ENCODE results near the gene MOK.

Gene MOK

DNA sequence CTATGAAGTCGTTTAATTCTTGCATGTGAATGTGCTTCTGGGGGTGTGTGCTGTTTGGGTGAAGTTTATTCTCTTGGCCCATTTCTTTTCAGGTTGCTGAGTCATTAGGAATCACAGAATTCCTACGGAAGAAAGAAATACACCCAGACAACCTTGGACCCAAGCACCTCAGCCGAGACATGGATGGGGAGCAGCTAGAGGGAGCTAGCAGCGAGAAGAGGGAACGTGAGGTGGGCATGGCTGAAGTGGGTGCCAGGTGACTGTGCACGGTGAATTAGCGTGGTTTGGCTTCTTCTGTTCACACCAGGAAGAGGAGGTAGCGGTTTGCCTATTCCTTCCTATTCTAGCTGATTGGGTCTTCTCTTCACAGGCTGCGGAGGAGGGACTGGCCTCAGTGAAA, 33.8 kb upstream of the MOK start:
- no peak for DNase-seq
- H2BK15ac ChIP-seq (ENCODE audit: low read depth, poor library complexity, severe bottlenecking): no peak overlapping the region
- no peak overlapping the region for H3K4ac ChIP-seq (ENCODE audit: low read depth in 1 of 2, low read length in 2 of 2)
- H3K18ac ChIP-seq (ENCODE audit: low read depth in 1 of 2, low read length in 2 of 2): no peak overlapping the region
- H2AFZ ChIP-seq (ENCODE audit: low read depth, low read length): no peak overlapping the region
- no peak overlapping the region for H3K4me3 ChIP-seq (ENCODE audit: insufficient read depth in 1 of 2, low read depth in 1 of 2, low read length in 2 of 2)
- H2BK120ac ChIP-seq (ENCODE audit: low read depth, low read length): no peak overlapping the region
- H3K79me1 ChIP-seq (replicated peaks; ENCODE audit: low read length, poor library complexity, severe bottlenecking): peaks cover 6% of the 10 kb centered on the region
- no peaks in the 10 kb centered on the region for H3K4me1 ChIP-seq (ENCODE audit: control insufficient read depth, insufficient read depth, low read depth, low read length)
- no peak overlapping the region for H2BK5ac ChIP-seq (ENCODE audit: low read depth, low read length, poor library complexity, severe bottlenecking)
- H3K23ac ChIP-seq (ENCODE audit: low read length in 2 of 2): no peak overlapping the region
- H3K4me2 ChIP-seq (ENCODE audit: low read length, poor library complexity, severe bottlenecking): no peak overlapping the region
- H3K9me3 ChIP-seq (ENCODE audit: control insufficient read depth, low read length): no peaks in the 10 kb centered on the region
- H2AK5ac ChIP-seq (ENCODE audit: low read length, severe bottlenecking): no peak overlapping the region
- H4K91ac ChIP-seq (ENCODE audit: low read length): no peak overlapping the region
- peaks cover 64 to 75% of the 10 kb centered on the region in 2 experiments for H3K36me3 ChIP-seq (ENCODE audit: control insufficient read depth in 1 of 2, insufficient read depth in 2 of 2, low read depth in 1 of 2, low read length in 2 of 2)
- no peak overlapping the region for H4K8ac ChIP-seq (ENCODE audit: low read length)
- H3K27me3 ChIP-seq (ENCODE audit: control insufficient read depth in 1 of 2, insufficient read depth in 1 of 2, low read length in 2 of 2): no peaks in the 10 kb centered on the region
- no peak overlapping the region for H3K27ac ChIP-seq (ENCODE audit: low read length, poor library complexity, severe bottlenecking)
- H2BK12ac ChIP-seq (ENCODE audit: low read length in 2 of 2): no peak overlapping the region
- no peak overlapping the region for H3K9ac ChIP-seq (ENCODE audit: low read length)
- H3K14ac ChIP-seq (ENCODE audit: low read length in 2 of 2): no peak overlapping the region
- WGBS: 90% methylated on average over 9 of the region's 9 CpGs

DNA sequence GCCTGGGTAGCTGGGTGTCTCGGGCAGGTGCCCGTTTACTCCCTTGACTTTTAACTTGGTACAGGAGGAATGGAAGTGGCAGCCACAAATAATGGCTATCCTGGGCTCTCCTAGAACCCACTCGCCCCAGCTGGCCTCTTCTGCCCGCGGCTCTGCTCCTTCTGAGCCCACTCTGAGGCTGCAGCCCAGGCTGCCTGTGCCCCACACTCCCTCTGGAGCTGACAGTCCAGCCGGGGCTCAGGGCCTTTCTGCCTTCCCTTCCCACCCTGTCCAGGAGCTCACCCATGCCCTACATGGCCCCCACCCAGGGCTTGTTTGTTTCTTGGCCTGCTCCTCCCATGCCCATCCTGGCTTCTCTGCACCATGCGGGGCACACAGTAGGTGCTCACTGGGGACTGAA, 30.2 kb upstream of the MOK start:
- Histone ChIP-seq H2BK120ac (ENCODE audit: low read depth, low read length) (no peak overlapping the region), H3K14ac (ENCODE audit: low read length in 2 of 2) (peak overlapping the region in 1 of 2 experiments; percentile 22), H3K9me3 (ENCODE audit: control insufficient read depth, low read length) (no peaks in the 10 kb centered on the region), H3K4me2 (ENCODE audit: low read length, poor library complexity, severe bottlenecking) (no peak overlapping the region), H3K9ac (ENCODE audit: low read length) (no peak overlapping the region), H2BK5ac (ENCODE audit: low read depth, low read length, poor library complexity, severe bottlenecking) (no peak overlapping the region), H3K4me3 (ENCODE audit: insufficient read depth in 1 of 2, low read depth in 1 of 2, low read length in 2 of 2) (no peak overlapping the region), H3K79me1 (replicated peaks; ENCODE audit: low read length, poor library complexity, severe bottlenecking) (peaks cover 5% of the 10 kb centered on the region), H3K23ac (ENCODE audit: low read length in 2 of 2) (no peak overlapping the region), H3K4me1 (ENCODE audit: control insufficient read depth, insufficient read depth, low read depth, low read length) (no peaks in the 10 kb centered on the region), H3K27me3 (ENCODE audit: control insufficient read depth in 1 of 2, insufficient read depth in 1 of 2, low read length in 2 of 2) (no peaks in the 10 kb centered on the region), H2AK5ac (ENCODE audit: low read length, severe bottlenecking) (no peak overlapping the region), H2BK12ac (ENCODE audit: low read length in 2 of 2) (no peak overlapping the region), H3K18ac (ENCODE audit: low read depth in 1 of 2, low read length in 2 of 2) (no peak overlapping the region), H2AFZ (ENCODE audit: low read depth, low read length) (no peak overlapping the region), H3K27ac (ENCODE audit: low read length, poor library complexity, severe bottlenecking) (no peak overlapping the region), H3K36me3 (ENCODE audit: control insufficient read depth in 1 of 2, insufficient read depth in 2 of 2, low read depth in 1 of 2, low read length in 2 of 2) (peaks cover 49 to 66% of the 10 kb centered on the region in 2 experiments), H4K91ac (ENCODE audit: low read length) (no peak overlapping the region), H3K4ac (ENCODE audit: low read depth in 1 of 2, low read length in 2 of 2) (no peak overlapping the region), H2BK15ac (ENCODE audit: low read depth, poor library complexity, severe bottlenecking) (no peak overlapping the region), H4K8ac (ENCODE audit: low read length) (no peak overlapping the region)
- no peak for DNase-seq
- WGBS: 95% methylated on average over 7 of the region's 7 CpGs

GRCh38 chr14:102333795-102334705, 29.1 kb upstream of the MOK start:
- H2AK5ac ChIP-seq (ENCODE audit: low read length, severe bottlenecking): no peak overlapping the region
- no peak overlapping the region for H3K4me3 ChIP-seq (ENCODE audit: insufficient read depth in 1 of 2, low read depth in 1 of 2, low read length in 2 of 2)
- no peak overlapping the region for H2BK15ac ChIP-seq (ENCODE audit: low read depth, poor library complexity, severe bottlenecking)
- H3K27me3 ChIP-seq (ENCODE audit: control insufficient read depth in 1 of 2, insufficient read depth in 1 of 2, low read length in 2 of 2): no peaks in the 10 kb centered on the region
- peaks cover 5% of the 10 kb centered on the region for H3K79me1 ChIP-seq (replicated peaks; ENCODE audit: low read length, poor library complexity, severe bottlenecking)
- no peak overlapping the region for H2BK5ac ChIP-seq (ENCODE audit: low read depth, low read length, poor library complexity, severe bottlenecking)
- H4K8ac ChIP-seq (ENCODE audit: low read length): no peak overlapping the region
- H2BK120ac ChIP-seq (ENCODE audit: low read depth, low read length): no peak overlapping the region
- H3K9me3 ChIP-seq (ENCODE audit: control insufficient read depth, low read length): no peaks in the 10 kb centered on the region
- H2AFZ ChIP-seq (ENCODE audit: low read depth, low read length): no peak overlapping the region
- no peak overlapping the region for H4K91ac ChIP-seq (ENCODE audit: low read length)
- no peak overlapping the region for H3K18ac ChIP-seq (ENCODE audit: low read depth in 1 of 2, low read length in 2 of 2)
- no peak for DNase-seq
- no peak overlapping the region for H3K9ac ChIP-seq (ENCODE audit: low read length)
- no peak overlapping the region for H3K23ac ChIP-seq (ENCODE audit: low read length in 2 of 2)
- no peak overlapping the region for H3K27ac ChIP-seq (ENCODE audit: low read length, poor library complexity, severe bottlenecking)
- peaks cover 47 to 59% of the 10 kb centered on the region in 2 experiments for H3K36me3 ChIP-seq (ENCODE audit: control insufficient read depth in 1 of 2, insufficient read depth in 2 of 2, low read depth in 1 of 2, low read length in 2 of 2)
- no peak overlapping the region for H3K14ac ChIP-seq (ENCODE audit: low read length in 2 of 2)
- H2BK12ac ChIP-seq (ENCODE audit: low read length in 2 of 2): no peak overlapping the region
- no peaks in the 10 kb centered on the region for H3K4me1 ChIP-seq (ENCODE audit: control insufficient read depth, insufficient read depth, low read depth, low read length)
- H3K4me2 ChIP-seq (ENCODE audit: low read length, poor library complexity, severe bottlenecking): no peak overlapping the region
- no peak overlapping the region for H3K4ac ChIP-seq (ENCODE audit: low read depth in 1 of 2, low read length in 2 of 2)
- 94% methylated on average over 11 of the region's 13 CpGs for WGBS

- Histone ChIP-seq H3K4me1 (ENCODE audit: control insufficient read depth, insufficient read depth, low read depth, low read length) (no peaks in the 10 kb centered on the region), H2AK5ac (ENCODE audit: low read length, severe bottlenecking) (no peak overlapping the region), H3K4me3 (ENCODE audit: insufficient read depth in 1 of 2, low read depth in 1 of 2, low read length in 2 of 2) (no peak overlapping the region), H4K91ac (ENCODE audit: low read length) (no peak overlapping the region), H3K14ac (ENCODE audit: low read length in 2 of 2) (no peak overlapping the region), H3K27ac (ENCODE audit: low read length, poor library complexity, severe bottlenecking) (no peak overlapping the region), H3K4me2 (ENCODE audit: low read length, poor library complexity, severe bottlenecking) (no peak overlapping the region), H3K18ac (ENCODE audit: low read depth in 1 of 2, low read length in 2 of 2) (no peak overlapping the region), H3K79me1 (replicated peaks; ENCODE audit: low read length, poor library complexity, severe bottlenecking) (peaks cover 5% of the 10 kb centered on the region), H2BK5ac (ENCODE audit: low read depth, low read length, poor library complexity, severe bottlenecking) (no peak overlapping the region), H2BK12ac (ENCODE audit: low read length in 2 of 2) (no peak overlapping the region), H3K36me3 (ENCODE audit: control insufficient read depth in 1 of 2, insufficient read depth in 2 of 2, low read depth in 1 of 2, low read length in 2 of 2) (peaks cover 40 to 54% of the 10 kb centered on the region in 2 experiments), H3K4ac (ENCODE audit: low read depth in 1 of 2, low read length in 2 of 2) (no peak overlapping the region), H2BK15ac (ENCODE audit: low read depth, poor library complexity, severe bottlenecking) (no peak overlapping the region), H3K23ac (ENCODE audit: low read length in 2 of 2) (no peak overlapping the region), H2BK120ac (ENCODE audit: low read depth, low read length) (no peak overlapping the region), H3K9me3 (ENCODE audit: control insufficient read depth, low read length) (no peaks in the 10 kb centered on the region), H3K27me3 (ENCODE audit: control insufficient read depth in 1 of 2, insufficient read depth in 1 of 2, low read length in 2 of 2) (no peaks in the 10 kb centered on the region), H4K8ac (ENCODE audit: low read length) (no peak overlapping the region), H2AFZ (ENCODE audit: low read depth, low read length) (no peak overlapping the region), H3K9ac (ENCODE audit: low read length) (no peak overlapping the region)
- 83% methylated on average over 7 of the region's 7 CpGs for WGBS
- DNase-seq: no peak
These were observed 28.4 kb upstream of the MOK start for GRCh38 chr14:102333390-102333789.
